ENCODE measurements around the gene AK1. TPM values are rescaled to one million over a fixed set of nuclear protein-coding genes. Genes with fewer than 3 reads are reported as not detected.

Gene AK1
- total and polyA plus RNA-seq, 9 of the 15 experiments (the other 6 are each of a cell fraction or from before 2014, with no cell fraction given), result 10.1 to 71.8 (median 39.0) TPM

- TF ChIP-seq SREBF1 (IDR thresholded peaks at IDR 0.05; ENCODE audit: borderline replicate concordance, low read depth, low read length) (no peak), ARNT (IDR thresholded peaks at IDR 0.05) (no peak), ZNF592 (IDR thresholded peaks at IDR 0.05) (0 out of 2 replicates have a peak, but pooled peaks have one; percentile 12), CSDE1 (IDR thresholded peaks at IDR 0.05) (no peak), PRPF4 (IDR thresholded peaks at IDR 0.05; ENCODE audit: insufficient read depth, low read depth, low read length, poor library complexity, severe bottlenecking) (no peak), TFE3 (CRISPR knock-in tag; IDR thresholded peaks at IDR 0.05) (no peak), SETDB1 (IDR thresholded peaks at IDR 0.05; ENCODE audit: low read length) (no peak), XRCC4 (IDR thresholded peaks at IDR 0.05; ENCODE audit: extremely low read depth, insufficient read depth, insufficient read length) (no peak), ZNF740 (CRISPR knock-in tag; IDR thresholded peaks at IDR 0.05) (peak; percentile 57), ZNF740 (tag; IDR thresholded peaks at IDR 0.05) (no peak), SMC3 (conservative IDR thresholded peaks at IDR 0.05; ENCODE audit: insufficient read depth, low read depth, low read length) (peak; percentile 46; the same call in 1 of the 2 replicates), CREM (IDR thresholded peaks at IDR 0.05; ENCODE audit: low read depth) (peak; percentile 18; the same call in 1 of the 2 replicates), MCM7 (IDR thresholded peaks at IDR 0.05) (no peak), E2F3 (CRISPR knock-in tag; IDR thresholded peaks at IDR 0.05) (no peak), HOMEZ (CRISPR knock-in tag; IDR thresholded peaks at IDR 0.05) (no peak), ZNF146 (CRISPR knock-in tag; IDR thresholded peaks at IDR 0.05; ENCODE audit: unreplicated experiment) (no peak), HMGN3 (IDR thresholded peaks at IDR 0.05; ENCODE audit: borderline replicate concordance, extremely low read depth, insufficient read length, low read depth, low read length) (peak; percentile 66)
Measured at GRCh38 chr9:127825319-127826051, 52.0 kb downstream of the AK1 start (continued).
